HEK293T (cell line): ENCODE measurements around the gene QKI.

Source experiments
- CTCF ChIA-PET: fragments of 350-600 bp; formaldehyde crosslinking; extraction: SDS; loops from one replicate; lab custom pipeline; 2021; ENCODE audit warnings: antibody characterized with exemption, inconsistent platforms; lab: Yijun Ruan, JAX
- POLR2A ChIA-PET: fragments of 350-600 bp; formaldehyde crosslinking; extraction: SDS; loops from one replicate; lab custom pipeline; 2020; ENCODE audit warnings: antibody characterized with exemption, inconsistent platforms; lab: Yijun Ruan, JAX
- DNase-seq: peaks from one replicate; pipeline ENCODE4 v3.0.0; 2012; ENCODE audit warnings: mixed read lengths; ENCODE audit errors: extremely low spot score
- ARNT ChIP-seq: fragments of 450-650 bp; IDR thresholded peaks from 2 replicates; pipeline ENCODE4 v1.6.1; 2017; ENCODE audit warnings: mild to moderate bottlenecking
- BHLHE40 ChIP-seq: fragments of 450-650 bp; IDR thresholded peaks from 2 replicates; pipeline ENCODE4 v1.6.1; 2016; ENCODE audit warnings: mild to moderate bottlenecking, moderate library complexity, borderline replicate concordance
- CTBP1 ChIP-seq: fragments of 450-650 bp; IDR thresholded peaks from 2 replicates; pipeline ENCODE4 v1.6.1; 2016; ENCODE audit warnings: borderline replicate concordance
- ELF4 ChIP-seq: fragments of 450-650 bp; IDR thresholded peaks from 2 replicates; pipeline ENCODE4 v1.6.1; 2017; ENCODE audit warnings: antibody characterized with exemption
- FOXA1 ChIP-seq: fragments of 450-650 bp; IDR thresholded peaks from 2 replicates; pipeline ENCODE4 v1.6.1; 2016; ENCODE audit warnings: mild to moderate bottlenecking
- FOXK2 ChIP-seq: fragments of 450-650 bp; IDR thresholded peaks from 2 replicates; pipeline ENCODE4 v1.6.1; 2016; ENCODE audit warnings: mild to moderate bottlenecking
- FOXM1 ChIP-seq: fragments of 450-650 bp; IDR thresholded peaks from 2 replicates; pipeline ENCODE4 v1.6.1; 2017; ENCODE audit warnings: mild to moderate bottlenecking, borderline replicate concordance
- HDGF ChIP-seq: fragments of 450-650 bp; IDR thresholded peaks from 2 replicates; pipeline ENCODE4 v1.6.1; 2017; ENCODE audit warnings: antibody characterized with exemption, borderline replicate concordance
- L3MBTL2 ChIP-seq: fragments of 450-650 bp; conservative IDR thresholded peaks from 2 replicates; pipeline ENCODE4 v1.6.1; 2016; ENCODE audit warnings: mild to moderate bottlenecking
- LEF1 ChIP-seq: fragments of 450-650 bp; IDR thresholded peaks from 2 replicates; pipeline ENCODE4 v1.6.1; 2017; ENCODE audit warnings: mild to moderate bottlenecking, borderline replicate concordance
- NFRKB ChIP-seq: fragments of 450-650 bp; IDR thresholded peaks from 2 replicates; pipeline ENCODE4 v1.6.1; 2016; ENCODE audit warnings: mild to moderate bottlenecking, moderate library complexity
- SP1 ChIP-seq: fragments of 450-650 bp; IDR thresholded peaks from 2 replicates; pipeline ENCODE4 v1.6.1; 2017
- SUZ12 ChIP-seq: fragments of 450-650 bp; IDR thresholded peaks from 2 replicates; pipeline ENCODE4 v1.6.1; 2016; ENCODE audit warnings: mild to moderate bottlenecking
- TARDBP ChIP-seq: fragments of 450-650 bp; IDR thresholded peaks from 2 replicates; pipeline ENCODE4 v1.6.1; 2016
- ZNF384 ChIP-seq: fragments of 450-650 bp; IDR thresholded peaks from 2 replicates; pipeline ENCODE4 v1.6.1; 2016
- TF ChIP-seq, protein P1 (sequence below): fragments of 450-650 bp; IDR thresholded peaks from 2 replicates; pipeline ENCODE4 v1.6.1; 2016

The QKI gene

GRCh38 chr6:163559661-163560060 lies 145.1 kb downstream of the QKI start:
- ChIA-PET POLR2A (no interaction called here), CTCF (no interaction called here)
- TF ChIP-seq ELF4 (no peak), SUZ12 (no peak), NFRKB (no peak), TARDBP (no peak), CTBP1 (no peak), ZNF384 (no peak), FOXM1 (no peak), BHLHE40 (no peak), L3MBTL2 (no peak), FOXK2 (no peak), ARNT (no peak), FOXA1 (no peak), LEF1 (no peak), SP1 (no peak)
- TF ChIP-seq, protein P1, sequence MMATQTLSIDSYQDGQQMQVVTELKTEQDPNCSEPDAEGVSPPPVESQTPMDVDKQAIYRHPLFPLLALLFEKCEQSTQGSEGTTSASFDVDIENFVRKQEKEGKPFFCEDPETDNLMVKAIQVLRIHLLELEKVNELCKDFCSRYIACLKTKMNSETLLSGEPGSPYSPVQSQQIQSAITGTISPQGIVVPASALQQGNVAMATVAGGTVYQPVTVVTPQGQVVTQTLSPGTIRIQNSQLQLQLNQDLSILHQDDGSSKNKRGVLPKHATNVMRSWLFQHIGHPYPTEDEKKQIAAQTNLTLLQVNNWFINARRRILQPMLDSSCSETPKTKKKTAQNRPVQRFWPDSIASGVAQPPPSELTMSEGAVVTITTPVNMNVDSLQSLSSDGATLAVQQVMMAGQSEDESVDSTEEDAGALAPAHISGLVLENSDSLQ = no peak
- no peak for DNase-seq

- ChIA-PET POLR2A (no interaction called here), CTCF (interaction anchor here (1.1 kb wide), 1 partner anchor 9 kb away, joined by 3 read pairs; no protein-coding TSS in a partner anchor)
- TF ChIP-seq FOXK2 = no peak
- TF ChIP-seq L3MBTL2 = no peak
- TF ChIP-seq TARDBP = no peak
- TF ChIP-seq ZNF384 = no peak
- DNase-seq = no peak
Measured at GRCh38 chr6:163563318-163563717, 148.8 kb downstream of the QKI start.

DNA sequence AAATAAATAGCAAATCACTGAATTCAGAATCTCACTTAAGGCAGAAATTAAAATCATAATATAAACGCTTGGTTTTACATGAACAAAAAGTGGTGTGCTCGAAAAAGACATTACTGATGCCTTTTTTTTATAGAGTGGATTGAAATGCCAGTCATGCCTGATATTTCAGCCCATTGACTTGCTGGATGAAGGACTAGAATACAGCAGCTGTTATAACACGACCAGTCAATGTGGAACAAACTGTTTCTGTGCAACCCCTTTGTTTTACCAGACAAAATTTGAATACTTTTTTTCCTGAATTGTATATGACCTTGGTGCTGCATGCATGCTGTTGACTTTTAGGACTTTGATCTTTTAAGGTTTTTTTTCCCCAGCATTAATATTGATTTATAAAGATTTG lies 150.0 kb downstream of the QKI start:
- ChIA-PET POLR2A (no interaction called here), CTCF (no interaction called here)
- no peak for TF ChIP-seq CTBP1
- TF ChIP-seq BHLHE40 = no peak
- no peak for TF ChIP-seq HDGF
- TF ChIP-seq, protein P1 = no peak
- no peak for TF ChIP-seq TARDBP
- TF ChIP-seq FOXA1 = no peak
- no peak for DNase-seq

DNA sequence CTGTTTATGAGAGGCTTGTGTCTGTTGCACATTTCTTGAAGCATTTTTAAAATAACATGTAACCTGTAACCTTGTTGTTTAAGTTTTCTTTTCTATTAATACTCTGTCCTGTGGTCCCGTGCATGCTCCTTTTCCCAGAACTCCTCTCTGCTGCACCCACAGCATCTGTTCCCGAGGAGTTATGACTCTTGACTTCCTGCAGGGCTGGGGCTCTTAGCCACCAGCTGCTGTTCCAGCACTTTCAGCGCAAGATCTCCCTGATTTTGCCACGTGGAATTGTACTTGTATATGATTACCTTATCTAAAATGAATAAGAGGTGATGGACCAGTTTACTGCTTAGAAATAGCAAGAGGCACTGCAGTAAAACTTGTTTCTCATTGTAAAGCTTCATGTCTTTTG lies 150.6 kb downstream of the QKI start:
- TF ChIP-seq TARDBP = no peak
- TF ChIP-seq SP1 = no peak
- no peak for TF ChIP-seq LEF1
- TF ChIP-seq FOXM1 = no peak
- TF ChIP-seq CTBP1 = no peak
- TF ChIP-seq NFRKB = no peak
- TF ChIP-seq FOXA1 = no peak
- TF ChIP-seq SUZ12 = no peak
- TF ChIP-seq HDGF = no peak
- no peak for TF ChIP-seq ZNF384
- no peak for DNase-seq
- POLR2A ChIA-PET = no interaction called here
- CTCF ChIA-PET = no interaction called here

DNA sequence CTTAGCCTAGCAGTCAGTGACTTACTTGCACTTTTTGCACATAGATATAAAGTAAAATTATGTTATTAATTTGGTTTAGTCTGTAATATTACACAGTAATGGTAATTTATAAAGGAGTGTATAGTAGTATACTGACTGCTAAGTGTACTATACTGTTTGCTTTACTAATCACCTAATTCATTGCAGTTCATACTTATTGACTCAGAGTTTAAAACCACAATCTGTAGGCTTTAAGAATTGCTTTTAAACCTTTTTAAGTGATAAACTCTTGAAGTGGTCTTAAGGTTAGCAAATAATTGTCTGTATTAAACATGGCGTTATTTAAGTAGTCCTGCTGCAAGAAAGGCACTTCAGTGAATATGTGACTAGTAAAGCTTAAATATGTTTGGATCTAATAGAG lies 151.5 kb downstream of the QKI start:
- TF ChIP-seq ARNT = no peak
- TF ChIP-seq FOXM1 = no peak
- no peak for TF ChIP-seq BHLHE40
- TF ChIP-seq NFRKB = no peak
- no peak for TF ChIP-seq ELF4
- no peak for TF ChIP-seq CTBP1
- no peak for TF ChIP-seq FOXA1
- TF ChIP-seq SP1 = no peak
- DNase-seq = no peak
- CTCF ChIA-PET = no interaction called here
- POLR2A ChIA-PET = no interaction called here

- ChIA-PET POLR2A (no interaction called here), CTCF (interaction anchor here (0.9 kb wide), 1 partner anchor 11 kb away, joined by 3 read pairs; no protein-coding TSS in a partner anchor)
- no peak for TF ChIP-seq LEF1
- no peak for TF ChIP-seq TARDBP
- TF ChIP-seq HDGF = no peak
- no peak for TF ChIP-seq BHLHE40
- no peak for TF ChIP-seq SP1
- TF ChIP-seq, protein P1 = no peak
- TF ChIP-seq ELF4 = no peak
- no peak for TF ChIP-seq FOXK2
- TF ChIP-seq FOXA1 = no peak
- no peak for TF ChIP-seq CTBP1
- no peak for TF ChIP-seq SUZ12
- no peak for TF ChIP-seq ARNT
- TF ChIP-seq NFRKB = no peak
- no peak for TF ChIP-seq L3MBTL2
- no peak for TF ChIP-seq ZNF384
- TF ChIP-seq FOXM1 = no peak
- DNase-seq = no peak
Measured at GRCh38 chr6:163568275-163568674, 153.8 kb downstream of the QKI start.
